ENCODE measurements around the gene MBD5. TPM values are rescaled to one million over a fixed set of nuclear protein-coding genes. Genes with fewer than 3 reads are reported as not detected.
A peak's percentile ranks its signal among the peaks of the same experiment; 100 is the strongest.

MBD5 gene
- total and polyA plus RNA-seq, 2 donors, result 13.3 to 13.4 TPM

GRCh38 chr2:148207111-148207510 lies 186.2 kb downstream of the MBD5 start:
- DNase-seq (ENCODE audit: low read depth in 6 of 9, low spot score in 9 of 9), result no peak
- Histone ChIP-seq H3K4me3 (ENCODE audit: low read length in 2 of 2) (no peak overlapping the region), H3K4me1 (ENCODE audit: control insufficient read depth in 2 of 2, insufficient read depth in 2 of 2, low read length in 2 of 2) (no peaks in the 10 kb centered on the region), H3K27me3 (ENCODE audit: control insufficient read depth in 2 of 2, insufficient read depth in 1 of 2, low read length in 1 of 2) (no peaks in the 10 kb centered on the region), H3K27ac (ENCODE audit: low read depth in 1 of 2, low read length in 1 of 2) (no peak overlapping the region), H3K36me3 (ENCODE audit: control insufficient read depth in 2 of 2, insufficient read depth in 2 of 2, low read length in 1 of 2) (no peaks in the 10 kb centered on the region), H3K9me3 (ENCODE audit: control insufficient read depth in 2 of 2, insufficient read depth in 1 of 2, low read length in 1 of 2) (no peaks in the 10 kb centered on the region)
- 92% methylated on average over 2 of the region's 2 CpGs for WGBS

GRCh38 chr2:148209603-148210002 lies 188.7 kb downstream of the MBD5 start:
- Histone ChIP-seq H3K36me3 (ENCODE audit: control insufficient read depth in 2 of 2, insufficient read depth in 2 of 2, low read length in 1 of 2) (no peaks in the 10 kb centered on the region), H3K4me3 (ENCODE audit: low read length in 2 of 2) (no peak overlapping the region), H3K9me3 (ENCODE audit: control insufficient read depth in 2 of 2, insufficient read depth in 1 of 2, low read length in 1 of 2) (no peaks in the 10 kb centered on the region), H3K27ac (ENCODE audit: low read depth in 1 of 2, low read length in 1 of 2) (no peak overlapping the region), H3K27me3 (ENCODE audit: control insufficient read depth in 2 of 2, insufficient read depth in 1 of 2, low read length in 1 of 2) (no peaks in the 10 kb centered on the region), H3K4me1 (ENCODE audit: control insufficient read depth in 2 of 2, insufficient read depth in 2 of 2, low read length in 2 of 2) (no peaks in the 10 kb centered on the region)
- WGBS, result 99% methylated on average over 2 of the region's 2 CpGs
- DNase-seq (ENCODE audit: low read depth in 6 of 9, low spot score in 9 of 9), result peak in 2 of 9 donors; percentile 1 to 5

GRCh38 chr2:148218326-148219075 lies 197.6 kb downstream of the MBD5 start:
- no peaks in the 10 kb centered on the region for H3K36me3 ChIP-seq (ENCODE audit: control insufficient read depth in 2 of 2, insufficient read depth in 2 of 2, low read length in 1 of 2)
- no peak overlapping the region for H3K27ac ChIP-seq (ENCODE audit: low read depth in 1 of 2, low read length in 1 of 2)
- no peaks in the 10 kb centered on the region for H3K4me1 ChIP-seq (ENCODE audit: control insufficient read depth in 2 of 2, insufficient read depth in 2 of 2, low read length in 2 of 2)
- 98% methylated on average over 5 of the region's 5 CpGs for WGBS
- no peaks in the 10 kb centered on the region for H3K27me3 ChIP-seq (ENCODE audit: control insufficient read depth in 2 of 2, insufficient read depth in 1 of 2, low read length in 1 of 2)
- H3K9me3 ChIP-seq (ENCODE audit: control insufficient read depth in 2 of 2, insufficient read depth in 1 of 2, low read length in 1 of 2), result no peaks in the 10 kb centered on the region
- no peak overlapping the region for H3K4me3 ChIP-seq (ENCODE audit: low read length in 2 of 2)
- no peak for DNase-seq (ENCODE audit: low read depth in 6 of 9, low spot score in 9 of 9)

GRCh38 chr2:148221166-148221565 lies 200.3 kb downstream of the MBD5 start:
- no peaks in the 10 kb centered on the region for H3K36me3 ChIP-seq (ENCODE audit: control insufficient read depth in 2 of 2, insufficient read depth in 2 of 2, low read length in 1 of 2)
- no peak for DNase-seq (ENCODE audit: low read depth in 6 of 9, low spot score in 9 of 9)
- no peak overlapping the region for H3K27ac ChIP-seq (ENCODE audit: low read depth in 1 of 2, low read length in 1 of 2)
- no peaks in the 10 kb centered on the region for H3K9me3 ChIP-seq (ENCODE audit: control insufficient read depth in 2 of 2, insufficient read depth in 1 of 2, low read length in 1 of 2)
- H3K4me1 ChIP-seq (ENCODE audit: control insufficient read depth in 2 of 2, insufficient read depth in 2 of 2, low read length in 2 of 2), result no peaks in the 10 kb centered on the region
- no peaks in the 10 kb centered on the region for H3K27me3 ChIP-seq (ENCODE audit: control insufficient read depth in 2 of 2, insufficient read depth in 1 of 2, low read length in 1 of 2)
- WGBS, result 98% methylated on average over 4 of the region's 4 CpGs
- H3K4me3 ChIP-seq (ENCODE audit: low read length in 2 of 2), result no peak overlapping the region

- Histone ChIP-seq H3K9me3 (ENCODE audit: control insufficient read depth in 2 of 2, insufficient read depth in 1 of 2, low read length in 1 of 2) (no peaks in the 10 kb centered on the region), H3K4me1 (ENCODE audit: control insufficient read depth in 2 of 2, insufficient read depth in 2 of 2, low read length in 2 of 2) (no peaks in the 10 kb centered on the region), H3K4me3 (ENCODE audit: low read length in 2 of 2) (no peak overlapping the region), H3K27ac (ENCODE audit: low read depth in 1 of 2, low read length in 1 of 2) (no peak overlapping the region), H3K27me3 (ENCODE audit: control insufficient read depth in 2 of 2, insufficient read depth in 1 of 2, low read length in 1 of 2) (no peaks in the 10 kb centered on the region), H3K36me3 (ENCODE audit: control insufficient read depth in 2 of 2, insufficient read depth in 2 of 2, low read length in 1 of 2) (no peaks in the 10 kb centered on the region)
- WGBS, result 98% methylated on average over 2 of the region's 2 CpGs
- no peak for DNase-seq (ENCODE audit: low read depth in 6 of 9, low spot score in 9 of 9)
Observed at GRCh38 chr2:148221926-148222325, 201.0 kb downstream of the MBD5 start.

- 98% methylated on average over 3 of the region's 3 CpGs for WGBS
- no peak for DNase-seq (ENCODE audit: low read depth in 6 of 9, low spot score in 9 of 9)
- Histone ChIP-seq H3K27me3 (ENCODE audit: control insufficient read depth in 2 of 2, insufficient read depth in 1 of 2, low read length in 1 of 2) (no peaks in the 10 kb centered on the region), H3K36me3 (ENCODE audit: control insufficient read depth in 2 of 2, insufficient read depth in 2 of 2, low read length in 1 of 2) (peaks cover 3 to 7% of the 10 kb centered on the region in 2 donors), H3K4me1 (ENCODE audit: control insufficient read depth in 2 of 2, insufficient read depth in 2 of 2, low read length in 2 of 2) (no peaks in the 10 kb centered on the region), H3K9me3 (ENCODE audit: control insufficient read depth in 2 of 2, insufficient read depth in 1 of 2, low read length in 1 of 2) (no peaks in the 10 kb centered on the region), H3K27ac (ENCODE audit: low read depth in 1 of 2, low read length in 1 of 2) (no peak overlapping the region), H3K4me3 (ENCODE audit: low read length in 2 of 2) (no peak overlapping the region)
Observed at GRCh38 chr2:148231858-148232257, 211.0 kb downstream of the MBD5 start.

- no peak for DNase-seq (ENCODE audit: low read depth in 6 of 9, low spot score in 9 of 9)
- Histone ChIP-seq H3K36me3 (ENCODE audit: control insufficient read depth in 2 of 2, insufficient read depth in 2 of 2, low read length in 1 of 2) (peaks cover 3 to 13% of the 10 kb centered on the region in 2 donors), H3K4me3 (ENCODE audit: low read length in 2 of 2) (no peak overlapping the region), H3K9me3 (ENCODE audit: control insufficient read depth in 2 of 2, insufficient read depth in 1 of 2, low read length in 1 of 2) (peaks cover 0 to 3% of the 10 kb centered on the region in 2 donors), H3K4me1 (ENCODE audit: control insufficient read depth in 2 of 2, insufficient read depth in 2 of 2, low read length in 2 of 2) (no peaks in the 10 kb centered on the region), H3K27ac (ENCODE audit: low read depth in 1 of 2, low read length in 1 of 2) (no peak overlapping the region), H3K27me3 (ENCODE audit: control insufficient read depth in 2 of 2, insufficient read depth in 1 of 2, low read length in 1 of 2) (no peaks in the 10 kb centered on the region)
- WGBS, result 94% methylated on average over 1 of the region's 1 CpG
Observed at GRCh38 chr2:148234143-148234542, 213.3 kb downstream of the MBD5 start.

GRCh38 chr2:148237911-148238310 lies 217.0 kb downstream of the MBD5 start:
- Histone ChIP-seq H3K4me1 (ENCODE audit: control insufficient read depth in 2 of 2, insufficient read depth in 2 of 2, low read length in 2 of 2) (no peaks in the 10 kb centered on the region), H3K9me3 (ENCODE audit: control insufficient read depth in 2 of 2, insufficient read depth in 1 of 2, low read length in 1 of 2) (peaks cover 0 to 3% of the 10 kb centered on the region in 2 donors), H3K27me3 (ENCODE audit: control insufficient read depth in 2 of 2, insufficient read depth in 1 of 2, low read length in 1 of 2) (no peaks in the 10 kb centered on the region), H3K4me3 (ENCODE audit: low read length in 2 of 2) (no peak overlapping the region), H3K27ac (ENCODE audit: low read depth in 1 of 2, low read length in 1 of 2) (no peak overlapping the region), H3K36me3 (ENCODE audit: control insufficient read depth in 2 of 2, insufficient read depth in 2 of 2, low read length in 1 of 2) (peaks cover 0 to 18% of the 10 kb centered on the region in 2 donors)
- DNase-seq (ENCODE audit: low read depth in 6 of 9, low spot score in 9 of 9), result no peak

- Histone ChIP-seq H3K4me1 (ENCODE audit: control insufficient read depth in 2 of 2, insufficient read depth in 2 of 2, low read length in 2 of 2) (no peaks in the 10 kb centered on the region), H3K27me3 (ENCODE audit: control insufficient read depth in 2 of 2, insufficient read depth in 1 of 2, low read length in 1 of 2) (no peaks in the 10 kb centered on the region), H3K9me3 (ENCODE audit: control insufficient read depth in 2 of 2, insufficient read depth in 1 of 2, low read length in 1 of 2) (peaks cover 0 to 3% of the 10 kb centered on the region in 2 donors), H3K36me3 (ENCODE audit: control insufficient read depth in 2 of 2, insufficient read depth in 2 of 2, low read length in 1 of 2) (peaks cover 0 to 18% of the 10 kb centered on the region in 2 donors), H3K4me3 (ENCODE audit: low read length in 2 of 2) (no peak overlapping the region), H3K27ac (ENCODE audit: low read depth in 1 of 2, low read length in 1 of 2) (no peak overlapping the region)
- WGBS, result 99% methylated on average over 4 of the region's 4 CpGs
- no peak for DNase-seq (ENCODE audit: low read depth in 6 of 9, low spot score in 9 of 9)
Observed at GRCh38 chr2:148238561-148238960, 217.7 kb downstream of the MBD5 start.
